ENCODE data around the gene ERGIC3. TPM values are rescaled to one million over a fixed set of nuclear protein-coding genes. Genes with fewer than 3 reads are reported as not detected.

Gene ERGIC3
- total RNA-seq, 1 experiment from 2014 or later: 242 TPM

DNA sequence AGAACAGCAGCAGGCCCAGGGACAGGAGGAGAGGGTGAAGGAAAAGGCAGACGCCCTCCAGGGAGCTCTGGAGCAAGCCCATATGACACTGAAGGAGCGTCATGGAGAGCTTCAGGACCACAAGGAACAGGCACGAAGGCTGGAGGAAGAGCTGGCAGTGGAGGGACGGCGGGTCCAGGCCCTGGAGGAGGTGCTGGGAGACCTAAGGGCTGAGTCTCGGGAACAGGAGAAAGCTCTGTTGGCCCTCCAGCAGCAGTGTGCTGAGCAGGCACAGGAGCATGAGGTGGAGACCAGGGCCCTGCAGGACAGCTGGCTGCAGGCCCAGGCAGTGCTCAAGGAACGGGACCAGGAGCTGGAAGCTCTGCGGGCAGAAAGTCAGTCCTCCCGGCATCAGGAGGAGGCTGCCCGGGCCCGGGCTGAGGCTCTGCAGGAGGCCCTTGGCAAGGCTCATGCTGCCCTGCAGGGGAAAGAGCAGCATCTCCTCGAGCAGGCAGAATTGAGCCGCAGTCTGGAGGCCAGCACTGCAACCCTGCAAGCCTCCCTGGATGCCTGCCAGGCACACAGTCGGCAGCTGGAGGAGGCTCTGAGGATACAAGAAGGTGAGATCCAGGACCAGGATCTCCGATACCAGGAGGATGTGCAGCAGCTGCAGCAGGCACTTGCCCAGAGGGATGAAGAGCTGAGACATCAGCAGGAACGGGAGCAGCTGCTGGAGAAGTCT lies 37.9 kb upstream of the ERGIC3 start:
- Histone ChIP-seq H3K79me2 (ENCODE audit: low read length) (peaks cover 26% of the 10 kb centered on the region), H3K4me1 (ENCODE audit: low read length) (peaks cover 72% of the 10 kb centered on the region), H3K9ac (ENCODE audit: low read length) (no peak overlapping the region), H3K9me2 (replicated peaks; ENCODE audit: insufficient read depth, low read length) (no peaks in the 10 kb centered on the region), H3K4me3 (ENCODE audit: low read length) (no peak overlapping the region), H3K27me3 (ENCODE audit: low read length) (no peaks in the 10 kb centered on the region), H3K36me3 (ENCODE audit: insufficient read depth, low read length) (peaks cover 35% of the 10 kb centered on the region), H3K27ac (ENCODE audit: low read length) (0 out of 2 replicates have a peak overlapping the region, but pooled peaks have one; percentile 10), H2AFZ (ENCODE audit: low read length) (no peak overlapping the region), H3K4me2 (ENCODE audit: low read depth, low read length, poor library complexity, severe bottlenecking) (no peak overlapping the region), H4K20me1 (ENCODE audit: insufficient read depth, low read depth, low read length) (peaks cover 11% of the 10 kb centered on the region; the same call in 1 of the 2 replicates), H3K9me3 (ENCODE audit: low read length) (no peaks in the 10 kb centered on the region)
- no peak for DNase-seq

DNA sequence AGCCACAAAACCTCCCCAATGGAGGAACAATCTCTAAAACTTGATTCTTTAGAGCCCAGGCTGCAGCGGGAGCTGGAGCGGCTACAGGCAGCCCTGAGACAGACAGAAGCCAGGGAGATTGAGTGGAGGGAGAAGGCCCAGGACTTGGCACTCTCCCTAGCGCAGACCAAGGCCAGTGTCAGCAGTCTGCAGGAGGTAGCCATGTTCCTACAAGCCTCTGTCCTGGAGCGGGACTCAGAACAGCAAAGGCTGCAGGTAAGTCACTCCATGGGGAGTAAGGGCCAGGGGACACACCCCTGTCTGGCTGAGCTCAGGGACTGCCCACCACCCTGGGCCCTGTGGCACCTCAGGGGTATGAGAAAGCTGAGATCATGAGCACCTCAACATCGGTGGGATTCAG lies 37.1 kb upstream of the ERGIC3 start:
- Histone ChIP-seq H2AFZ (ENCODE audit: low read length) (no peak overlapping the region), H3K4me1 (ENCODE audit: low read length) (peaks cover 79% of the 10 kb centered on the region), H3K27me3 (ENCODE audit: low read length) (no peaks in the 10 kb centered on the region), H3K4me3 (ENCODE audit: low read length) (no peak overlapping the region), H3K79me2 (ENCODE audit: low read length) (peaks cover 26% of the 10 kb centered on the region), H3K27ac (ENCODE audit: low read length) (0 out of 2 replicates have a peak overlapping the region, but pooled peaks have one; percentile 10), H3K9me2 (replicated peaks; ENCODE audit: insufficient read depth, low read length) (no peaks in the 10 kb centered on the region), H3K9ac (ENCODE audit: low read length) (no peak overlapping the region), H4K20me1 (ENCODE audit: insufficient read depth, low read depth, low read length) (peaks cover 11% of the 10 kb centered on the region; the same call in 1 of the 2 replicates), H3K9me3 (ENCODE audit: low read length) (no peaks in the 10 kb centered on the region), H3K4me2 (ENCODE audit: low read depth, low read length, poor library complexity, severe bottlenecking) (no peak overlapping the region), H3K36me3 (ENCODE audit: insufficient read depth, low read length) (peaks cover 36% of the 10 kb centered on the region)
- DNase-seq: no peak

GRCh38 chr20:35506179-35506578 lies 35.7 kb upstream of the ERGIC3 start:
- H3K79me2 ChIP-seq (ENCODE audit: low read length): peaks cover 26% of the 10 kb centered on the region
- peaks cover 46% of the 10 kb centered on the region for H3K36me3 ChIP-seq (ENCODE audit: insufficient read depth, low read length)
- H3K9ac ChIP-seq (ENCODE audit: low read length): peak overlapping the region; percentile 15; the same call in 1 of the 2 replicates
- no peaks in the 10 kb centered on the region for H3K9me3 ChIP-seq (ENCODE audit: low read length)
- no peaks in the 10 kb centered on the region for H3K9me2 ChIP-seq (replicated peaks; ENCODE audit: insufficient read depth, low read length)
- H3K4me3 ChIP-seq (ENCODE audit: low read length): no peak overlapping the region
- no peaks in the 10 kb centered on the region for H3K27me3 ChIP-seq (ENCODE audit: low read length)
- H2AFZ ChIP-seq (ENCODE audit: low read length): no peak overlapping the region
- no peak for DNase-seq
- H3K4me2 ChIP-seq (ENCODE audit: low read depth, low read length, poor library complexity, severe bottlenecking): peak overlapping the region; percentile 24
- H4K20me1 ChIP-seq (ENCODE audit: insufficient read depth, low read depth, low read length): peaks cover 11% of the 10 kb centered on the region; the same call in 1 of the 2 replicates
- peak overlapping the region; percentile 83 for H3K27ac ChIP-seq (ENCODE audit: low read length)
- H3K4me1 ChIP-seq (ENCODE audit: low read length): peaks cover 86% of the 10 kb centered on the region

- H4K20me1 ChIP-seq (ENCODE audit: insufficient read depth, low read depth, low read length): peaks cover 6% of the 10 kb centered on the region; the same call in 1 of the 2 replicates
- H3K9ac ChIP-seq (ENCODE audit: low read length): no peak overlapping the region
- DNase-seq: no peak
- no peaks in the 10 kb centered on the region for H3K9me2 ChIP-seq (replicated peaks; ENCODE audit: insufficient read depth, low read length)
- no peak overlapping the region for H3K4me3 ChIP-seq (ENCODE audit: low read length)
- H3K27me3 ChIP-seq (ENCODE audit: low read length): no peaks in the 10 kb centered on the region
- H3K79me2 ChIP-seq (ENCODE audit: low read length): peaks cover 26% of the 10 kb centered on the region
- peak overlapping the region; percentile 24 for H3K4me2 ChIP-seq (ENCODE audit: low read depth, low read length, poor library complexity, severe bottlenecking)
- peaks cover 51% of the 10 kb centered on the region for H3K36me3 ChIP-seq (ENCODE audit: insufficient read depth, low read length)
- peak overlapping the region; percentile 83 for H3K27ac ChIP-seq (ENCODE audit: low read length)
- no peaks in the 10 kb centered on the region for H3K9me3 ChIP-seq (ENCODE audit: low read length)
- no peak overlapping the region for H2AFZ ChIP-seq (ENCODE audit: low read length)
- H3K4me1 ChIP-seq (ENCODE audit: low read length): peaks cover 83% of the 10 kb centered on the region
Observed at GRCh38 chr20:35506872-35507638, 34.8 kb upstream of the ERGIC3 start.

GRCh38 chr20:35508493-35509218 lies 33.2 kb upstream of the ERGIC3 start:
- H3K4me2 ChIP-seq (ENCODE audit: low read depth, low read length, poor library complexity, severe bottlenecking): peak overlapping the region; percentile 48
- H4K20me1 ChIP-seq (ENCODE audit: insufficient read depth, low read depth, low read length): peaks cover 6% of the 10 kb centered on the region; the same call in 1 of the 2 replicates
- no peaks in the 10 kb centered on the region for H3K27me3 ChIP-seq (ENCODE audit: low read length)
- H3K36me3 ChIP-seq (ENCODE audit: insufficient read depth, low read length): peaks cover 42% of the 10 kb centered on the region
- peaks cover 17% of the 10 kb centered on the region for H3K79me2 ChIP-seq (ENCODE audit: low read length)
- peak overlapping the region; percentile 83 for H3K27ac ChIP-seq (ENCODE audit: low read length)
- peak overlapping the region; percentile 56 for H3K9ac ChIP-seq (ENCODE audit: low read length)
- H3K9me2 ChIP-seq (replicated peaks; ENCODE audit: insufficient read depth, low read length): no peaks in the 10 kb centered on the region
- DNase-seq: peak; percentile 78
- no peak overlapping the region; the same call in 1 of the 2 replicates for H3K4me3 ChIP-seq (ENCODE audit: low read length)
- H3K4me1 ChIP-seq (ENCODE audit: low read length): peaks cover 68% of the 10 kb centered on the region
- H2AFZ ChIP-seq (ENCODE audit: low read length): no peak overlapping the region
- no peaks in the 10 kb centered on the region for H3K9me3 ChIP-seq (ENCODE audit: low read length)

- Histone ChIP-seq H3K79me2 (ENCODE audit: low read length) (peaks cover 12% of the 10 kb centered on the region), H3K27me3 (ENCODE audit: low read length) (no peaks in the 10 kb centered on the region), H3K9me3 (ENCODE audit: low read length) (no peaks in the 10 kb centered on the region), H3K4me3 (ENCODE audit: low read length) (no peak overlapping the region), H2AFZ (ENCODE audit: low read length) (no peak overlapping the region), H3K4me2 (ENCODE audit: low read depth, low read length, poor library complexity, severe bottlenecking) (no peak overlapping the region), H4K20me1 (ENCODE audit: insufficient read depth, low read depth, low read length) (peaks cover 6% of the 10 kb centered on the region; the same call in 1 of the 2 replicates), H3K9me2 (replicated peaks; ENCODE audit: insufficient read depth, low read length) (no peaks in the 10 kb centered on the region), H3K27ac (ENCODE audit: low read length) (no peak overlapping the region), H3K36me3 (ENCODE audit: insufficient read depth, low read length) (peaks cover 33% of the 10 kb centered on the region), H3K4me1 (ENCODE audit: low read length) (peaks cover 56% of the 10 kb centered on the region), H3K9ac (ENCODE audit: low read length) (no peak overlapping the region)
- no peak for DNase-seq
Observed at GRCh38 chr20:35510951-35511735, 30.7 kb upstream of the ERGIC3 start.

GRCh38 chr20:35511814-35512420 lies 30.0 kb upstream of the ERGIC3 start:
- H3K36me3 ChIP-seq (ENCODE audit: insufficient read depth, low read length): peaks cover 31% of the 10 kb centered on the region
- no peak overlapping the region for H3K4me2 ChIP-seq (ENCODE audit: low read depth, low read length, poor library complexity, severe bottlenecking)
- peaks cover 6% of the 10 kb centered on the region; the same call in 1 of the 2 replicates for H3K79me2 ChIP-seq (ENCODE audit: low read length)
- H3K4me3 ChIP-seq (ENCODE audit: low read length): no peak overlapping the region
- H3K9ac ChIP-seq (ENCODE audit: low read length): no peak overlapping the region
- H3K9me2 ChIP-seq (replicated peaks; ENCODE audit: insufficient read depth, low read length): no peaks in the 10 kb centered on the region
- H4K20me1 ChIP-seq (ENCODE audit: insufficient read depth, low read depth, low read length): peaks cover 4% of the 10 kb centered on the region; the same call in 1 of the 2 replicates
- H3K27ac ChIP-seq (ENCODE audit: low read length): no peak overlapping the region
- no peak overlapping the region for H2AFZ ChIP-seq (ENCODE audit: low read length)
- DNase-seq: peak; percentile 57
- no peaks in the 10 kb centered on the region for H3K9me3 ChIP-seq (ENCODE audit: low read length)
- H3K27me3 ChIP-seq (ENCODE audit: low read length): no peaks in the 10 kb centered on the region
- H3K4me1 ChIP-seq (ENCODE audit: low read length): peaks cover 48% of the 10 kb centered on the region

Data from Karpas-422 (cell line).